K562 (cell line): ENCODE data around the gene IL26. TPM values are rescaled to one million over a fixed set of nuclear protein-coding genes. Genes with fewer than 3 reads are reported as not detected.

Experiments used
- polyA plus RNA-seq, 8 experiments: library from polyadenylated mRNA; depleted of rRNA in 4 of 8; stranded (reverse) in 5 of 8; unstranded in 3 of 8; fragments of >200 nt; fragmentation: Nextera tagmentation in 2 of 8; fragmentation: Illumina TruSeq in 1 of 8; extraction: Ambion mirVana in 2 of 8; extraction: Trizol in 1 of 8; gene quantifications; 2 replicates each; pipeline versions ENCODE4 v1.2.1 to v1.2.3, GENCODE V29; 2011 to 2014; ENCODE audit warnings: inconsistent platforms in 1 of 8, missing spikeins in 1 of 8
- total RNA-seq, 7 experiments: library from RNA; depleted of rRNA in 6 of 7; stranded (reverse); fragments of >200 nt in 6 of 7; fragmentation: Illumina TruSeq in 2 of 7; extraction: Trizol in 2 of 7; gene quantifications; 2 replicates each; pipeline versions ENCODE4 v1.2.1 to v1.2.3, GENCODE V29; 2011 to 2021; ENCODE audit warnings: low replicate concordance in 1 of 7

Gene IL26
- total and polyA plus RNA-seq, 9 of the 15 experiments (the other 6 are each of a cell fraction or from before 2014, with no cell fraction given) = not detected

Other genes with a start within 250 kb of the IL26 start
- not detected in 2 replicates for gene IFNG-AS1, start 236.4 kb downstream of the IL26 start, total RNA-seq (2014; rRNA removed)
- not detected in 2 replicates for gene IFNG-AS1, start 236.4 kb downstream of the IL26 start, total RNA-seq (2014; rRNA removed; fragmentation: Illumina TruSeq; extraction: Trizol)
- gene IFNG-AS1, start 236.4 kb downstream of the IL26 start, total RNA-seq (2015; rRNA removed; fragmentation: Illumina TruSeq; extraction: Trizol) = not detected in 2 replicates
- gene IFNG-AS1, start 236.4 kb downstream of the IL26 start, total RNA-seq (2021) = not detected in 2 replicates
- not detected in 2 replicates for gene IFNG-AS1, start 236.4 kb downstream of the IL26 start, polyA plus RNA-seq (2011; rRNA removed)
- not detected in 2 replicates for gene IFNG-AS1, start 236.4 kb downstream of the IL26 start, polyA plus RNA-seq (2014; fragmentation: Illumina TruSeq; extraction: Trizol)
- not detected for gene IFNG-AS1, start 236.4 kb downstream of the IL26 start, polyA plus RNA-seq (2014; fragmentation: Nextera tagmentation; extraction: Ambion mirVana)
- not detected in 2 replicates for gene IFNG-AS1, start 236.4 kb downstream of the IL26 start, polyA plus RNA-seq (2014; rRNA removed)
- gene IFNG, start 66.1 kb downstream of the IL26 start, total RNA-seq (2014; rRNA removed) = not detected in 2 replicates
- not detected in 2 replicates for gene IFNG, start 66.1 kb downstream of the IL26 start, total RNA-seq (2014; rRNA removed; fragmentation: Illumina TruSeq; extraction: Trizol)
- not detected in 2 replicates for gene IFNG, start 66.1 kb downstream of the IL26 start, total RNA-seq (2015; rRNA removed; fragmentation: Illumina TruSeq; extraction: Trizol)
- gene IFNG, start 66.1 kb downstream of the IL26 start, total RNA-seq (2021) = 0.29 and 0.38 TPM in 2 replicates
- gene IFNG, start 66.1 kb downstream of the IL26 start, polyA plus RNA-seq (2011; rRNA removed) = not detected in 2 replicates
- gene IFNG, start 66.1 kb downstream of the IL26 start, polyA plus RNA-seq (2014; fragmentation: Illumina TruSeq; extraction: Trizol) = not detected in 2 replicates
- gene IFNG, start 66.1 kb downstream of the IL26 start, polyA plus RNA-seq (2014; fragmentation: Nextera tagmentation; extraction: Ambion mirVana) = not detected
- gene IFNG, start 66.1 kb downstream of the IL26 start, polyA plus RNA-seq (2014; rRNA removed) = not detected in 2 replicates
- gene IL22, start 27.8 kb upstream of the IL26 start, total RNA-seq (2014; rRNA removed) = not detected in 2 replicates
- not detected in 2 replicates for gene IL22, start 27.8 kb upstream of the IL26 start, total RNA-seq (2014; rRNA removed; fragmentation: Illumina TruSeq; extraction: Trizol)
- not detected in 2 replicates for gene IL22, start 27.8 kb upstream of the IL26 start, total RNA-seq (2015; rRNA removed; fragmentation: Illumina TruSeq; extraction: Trizol)
- gene IL22, start 27.8 kb upstream of the IL26 start, total RNA-seq (2021) = not detected in 2 replicates
- not detected in 2 replicates for gene IL22, start 27.8 kb upstream of the IL26 start, polyA plus RNA-seq (2011; rRNA removed)
- gene IL22, start 27.8 kb upstream of the IL26 start, polyA plus RNA-seq (2014; fragmentation: Illumina TruSeq; extraction: Trizol) = not detected in 2 replicates
- gene IL22, start 27.8 kb upstream of the IL26 start, polyA plus RNA-seq (2014; fragmentation: Nextera tagmentation; extraction: Ambion mirVana) = not detected
- not detected in 2 replicates for gene IL22, start 27.8 kb upstream of the IL26 start, polyA plus RNA-seq (2014; rRNA removed)
- gene MDM1, start 106.6 kb upstream of the IL26 start, total RNA-seq (2014; rRNA removed) = 8.8 and 10.4 TPM in 2 replicates
- gene MDM1, start 106.6 kb upstream of the IL26 start, total RNA-seq (2014; rRNA removed; fragmentation: Illumina TruSeq; extraction: Trizol) = 14.1 and 16.7 TPM in 2 replicates
- 16.4 and 16.8 TPM in 2 replicates for gene MDM1, start 106.6 kb upstream of the IL26 start, total RNA-seq (2015; rRNA removed; fragmentation: Illumina TruSeq; extraction: Trizol)
- gene MDM1, start 106.6 kb upstream of the IL26 start, total RNA-seq (2021) = 9.1 and 11.3 TPM in 2 replicates
- 11.7 and 16.1 TPM in 2 replicates for gene MDM1, start 106.6 kb upstream of the IL26 start, polyA plus RNA-seq (2011; rRNA removed)
- 10.2 and 13.1 TPM in 2 replicates for gene MDM1, start 106.6 kb upstream of the IL26 start, polyA plus RNA-seq (2014; fragmentation: Illumina TruSeq; extraction: Trizol)
- gene MDM1, start 106.6 kb upstream of the IL26 start, polyA plus RNA-seq (2014; fragmentation: Nextera tagmentation; extraction: Ambion mirVana) = 10 to 100 TPM in 1 of 2 experiments, 1 to 10 TPM in 1; 7.5 to 12.8 TPM
- 13.8 and 15.5 TPM in 2 replicates for gene MDM1, start 106.6 kb upstream of the IL26 start, polyA plus RNA-seq (2014; rRNA removed)